ENCODE data around the gene FBLN1. TPM values are rescaled to one million over a fixed set of nuclear protein-coding genes. Genes with fewer than 3 reads are reported as not detected.

FBLN1 gene
- total and polyA plus RNA-seq, 9 of the 15 experiments (the other 6 are each of a cell fraction or from before 2014, with no cell fraction given): 0.66 TPM; not detected in 8

- H3K4me1 ChIP-seq (replicated peaks in 1 of 2; ENCODE audit: control insufficient read depth in 2 of 2, insufficient read depth in 2 of 2, low read length in 2 of 2): peaks cover 0 to 16% of the 10 kb centered on the region in 2 experiments; a peak in 3 of 5 replicates
- H3K27ac ChIP-seq (ENCODE audit: extremely low read depth, low read depth, low read length): no peak overlapping the region
- H3K4me2 ChIP-seq (ENCODE audit: insufficient read depth, low read length): no peak overlapping the region
- no peaks in the 10 kb centered on the region for H4K20me1 ChIP-seq (replicated peaks; ENCODE audit: control insufficient read depth, insufficient read depth, low read length)
- H3K36me3 ChIP-seq (ENCODE audit: control insufficient read depth, insufficient read depth, low read length): no peaks in the 10 kb centered on the region
- no peak overlapping the region; a peak in 1 of 4 replicates for H3K9ac ChIP-seq (ENCODE audit: insufficient read depth in 1 of 2, low read depth in 2 of 2, low read length in 2 of 2)
- FAIRE-seq: no peak
- H3K79me2 ChIP-seq (ENCODE audit: control insufficient read depth, insufficient read depth, low read length): no peaks in the 10 kb centered on the region
- no peak overlapping the region for H3K4me3 ChIP-seq
- POLR2A ChIA-PET: no interaction called here
- no peak for ATAC-seq
- BruUV-seq (replicated peaks): no TSS peak
- in situ Hi-C loops (cut with MboI): loop anchor here (10.0 kb wide), 1 partner anchor 186 kb away; no protein-coding TSS in a partner anchor
- no peak for DNase-seq (ENCODE audit: extremely low read depth in 1 of 4, low spot score in 3 of 4)
- no peaks in the 10 kb centered on the region for H3K9me1 ChIP-seq (ENCODE audit: control insufficient read depth, insufficient read depth, low read length)
- 15% methylated on average over 20 of the region's 24 CpGs for WGBS (ENCODE audit: insufficient coverage, low coverage, missing lambda C conversion rate)
- no peaks in the 10 kb centered on the region for H3K9me3 ChIP-seq (replicated peaks; ENCODE audit: control insufficient read depth, insufficient read depth, low read depth, low read length)
- H2AFZ ChIP-seq (ENCODE audit: low read depth, low read length): no peak overlapping the region
- intact Hi-C loops (cut with micrococcal nuclease): loop anchor here (5.0 kb wide), 2 partner anchors 71 to 184 kb away; no protein-coding TSS in a partner anchor
- peaks cover 7 to 61% of the 10 kb centered on the region in 2 experiments for H3K27me3 ChIP-seq (ENCODE audit: control insufficient read depth in 2 of 2, insufficient read depth in 2 of 2, low read length in 2 of 2)
- CTCF ChIA-PET (ENCODE audit: low intra/inter-chr PET ratio): no interaction called here
- no peak for TF ChIP-seq E2F5 (CRISPR knock-in tag; IDR thresholded peaks at IDR 0.05)
- TF ChIP-seq TEAD1 (CRISPR knock-in tag; IDR thresholded peaks at IDR 0.05): no peak
- peak; percentile 62 for TF ChIP-seq EGR1 (conservative IDR thresholded peaks at IDR 0.05)
- TF ChIP-seq ZBTB40 (IDR thresholded peaks at IDR 0.05): no peak
- TF ChIP-seq ZBTB40 (CRISPR knock-in tag; IDR thresholded peaks at IDR 0.05): no peak
- no peak for TF ChIP-seq NFIX (CRISPR knock-in tag; IDR thresholded peaks at IDR 0.05; ENCODE audit: low read depth)
- no peak for TF ChIP-seq GTF2B (IDR thresholded peaks at IDR 0.05; ENCODE audit: extremely low read depth, insufficient read length)
- TF ChIP-seq HSF4 (CRISPR knock-in tag; IDR thresholded peaks at IDR 0.05; ENCODE audit: borderline replicate concordance): no peak
- no peak for TF ChIP-seq ETV6 (IDR thresholded peaks at IDR 0.05; ENCODE audit: borderline replicate concordance in 1 of 2, low read depth in 2 of 2, low read length in 1 of 2)
- no peak for TF ChIP-seq ETV6 (CRISPR knock-in tag; IDR thresholded peaks at IDR 0.05; ENCODE audit: borderline replicate concordance)
Measured at GRCh38 chr22:45648301-45649117, 145.8 kb downstream of the FBLN1 start.

All from K562 (cell line).